MM.1S (cell line): Measurements from ENCODE around the gene TSPAN11.

Experiments used
- DNase-seq: peaks from one replicate; pipeline ENCODE4 v3.0.0-alpha.2; 2015
- H2AFZ ChIP-seq: fragments of 300-600 bp; sonication (generic); 2 replicates; pipeline ENCODE4 v1.6.0; 2016; ENCODE audit warnings: antibody characterized with exemption, low read length
- H3F3A ChIP-seq: fragments of 300-600 bp; sonication (generic); 2 replicates; pipeline ENCODE4 v1.6.1; 2016; ENCODE audit warnings: mild to moderate bottlenecking, antibody characterized with exemption, low read length, moderate library complexity, mixed read lengths; ENCODE audit not compliant: insufficient read depth
- H3K27ac ChIP-seq: fragments of 300-600 bp; sonication (generic); 2 replicates; pipeline ENCODE4 v1.5.1; 2016; ENCODE audit warnings: mild to moderate bottlenecking, low read length
- H3K27me3 ChIP-seq: fragments of 300-600 bp; sonication (generic); replicated peaks from 2 replicates; pipeline ENCODE4 v1.6.0; 2016; ENCODE audit warnings: low read length; ENCODE audit not compliant: insufficient read depth
- H3K36me3 ChIP-seq: fragments of 300-600 bp; sonication (generic); replicated peaks from 2 replicates; pipeline ENCODE4 v1.6.1; 2016; ENCODE audit warnings: mild to moderate bottlenecking, low read length, mixed read lengths; ENCODE audit not compliant: insufficient read depth
- H3K4me1 ChIP-seq: fragments of 300-600 bp; sonication (generic); 2 replicates; pipeline ENCODE4 v1.6.1; 2016; ENCODE audit warnings: low read length, mixed read lengths
- H3K4me2 ChIP-seq: fragments of 300-600 bp; sonication (generic); 2 replicates; pipeline ENCODE4 v1.6.0; 2016; ENCODE audit warnings: low read depth, low read length
- H3K4me3 ChIP-seq: fragments of 300-600 bp; sonication (generic); 2 replicates; pipeline ENCODE4 v1.5.1; 2016; ENCODE audit warnings: low read length, mixed read lengths
- H3K79me2 ChIP-seq: fragments of 300-600 bp; sonication (generic); 2 replicates; pipeline ENCODE4 v1.6.1; 2016; ENCODE audit warnings: mixed run types, low read length, mixed read lengths
- H3K9ac ChIP-seq: fragments of 300-600 bp; sonication (generic); 2 replicates; pipeline ENCODE4 v1.6.1; 2016; ENCODE audit warnings: low read length, mixed read lengths
- H3K9me2 ChIP-seq: fragments of 300-600 bp; sonication (generic); replicated peaks from 2 replicates; pipeline ENCODE4 v1.6.1; 2016; ENCODE audit warnings: mild to moderate bottlenecking, low read length, mixed read lengths; ENCODE audit not compliant: insufficient read depth
- H3K9me3 ChIP-seq: fragments of 300-600 bp; sonication (generic); replicated peaks from 2 replicates; pipeline ENCODE4 v1.6.1; 2016; ENCODE audit warnings: mild to moderate bottlenecking, low read length, mixed read lengths; ENCODE audit not compliant: insufficient read depth
- H4K20me1 ChIP-seq: fragments of 300-600 bp; sonication (generic); 2 replicates; pipeline ENCODE4 v1.6.1; 2016; ENCODE audit warnings: mild to moderate bottlenecking, low read length, moderate library complexity, mixed read lengths; ENCODE audit not compliant: insufficient read depth
- EZH2 ChIP-seq: fragments of 300-600 bp; sonication (generic); optimal IDR thresholded peaks from 2 replicates; pipeline ENCODE3; 2017; ENCODE audit warnings: low read depth, mild to moderate bottlenecking, antibody characterized with exemption, low read length, mixed read lengths
- EZH2phosphoT487 ChIP-seq: fragments of 300-600 bp; sonication (generic); IDR thresholded peaks from 2 replicates; pipeline ENCODE4 v1.6.1; 2018; ENCODE audit warnings: antibody characterized with exemption, low read length
- TF ChIP-seq, protein P1 (sequence below): fragments of 300-600 bp; sonication (generic); IDR thresholded peaks from 2 replicates; pipeline ENCODE4 v1.5.1; 2016; ENCODE audit warnings: antibody characterized with exemption, low read length, mixed read lengths

TSPAN11 gene

GRCh38 chr12:31019976-31020375, 93.4 kb downstream of the TSPAN11 start:
- TF ChIP-seq EZH2phosphoT487: no peak
- TF ChIP-seq, protein P1, sequence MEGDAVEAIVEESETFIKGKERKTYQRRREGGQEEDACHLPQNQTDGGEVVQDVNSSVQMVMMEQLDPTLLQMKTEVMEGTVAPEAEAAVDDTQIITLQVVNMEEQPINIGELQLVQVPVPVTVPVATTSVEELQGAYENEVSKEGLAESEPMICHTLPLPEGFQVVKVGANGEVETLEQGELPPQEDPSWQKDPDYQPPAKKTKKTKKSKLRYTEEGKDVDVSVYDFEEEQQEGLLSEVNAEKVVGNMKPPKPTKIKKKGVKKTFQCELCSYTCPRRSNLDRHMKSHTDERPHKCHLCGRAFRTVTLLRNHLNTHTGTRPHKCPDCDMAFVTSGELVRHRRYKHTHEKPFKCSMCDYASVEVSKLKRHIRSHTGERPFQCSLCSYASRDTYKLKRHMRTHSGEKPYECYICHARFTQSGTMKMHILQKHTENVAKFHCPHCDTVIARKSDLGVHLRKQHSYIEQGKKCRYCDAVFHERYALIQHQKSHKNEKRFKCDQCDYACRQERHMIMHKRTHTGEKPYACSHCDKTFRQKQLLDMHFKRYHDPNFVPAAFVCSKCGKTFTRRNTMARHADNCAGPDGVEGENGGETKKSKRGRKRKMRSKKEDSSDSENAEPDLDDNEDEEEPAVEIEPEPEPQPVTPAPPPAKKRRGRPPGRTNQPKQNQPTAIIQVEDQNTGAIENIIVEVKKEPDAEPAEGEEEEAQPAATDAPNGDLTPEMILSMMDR: no peak
- no peak for TF ChIP-seq EZH2
- Histone ChIP-seq H3F3A (no peaks in the 10 kb centered on the region), H3K9me3 (no peaks in the 10 kb centered on the region), H3K4me1 (no peaks in the 10 kb centered on the region), H3K9ac (no peak overlapping the region), H2AFZ (no peak overlapping the region), H3K9me2 (no peaks in the 10 kb centered on the region), H3K4me2 (no peak overlapping the region), H3K36me3 (no peaks in the 10 kb centered on the region), H4K20me1 (no peaks in the 10 kb centered on the region), H3K4me3 (no peak overlapping the region), H3K27ac (no peak overlapping the region), H3K79me2 (no peaks in the 10 kb centered on the region), H3K27me3 (no peaks in the 10 kb centered on the region)
- DNase-seq: no peak

DNA sequence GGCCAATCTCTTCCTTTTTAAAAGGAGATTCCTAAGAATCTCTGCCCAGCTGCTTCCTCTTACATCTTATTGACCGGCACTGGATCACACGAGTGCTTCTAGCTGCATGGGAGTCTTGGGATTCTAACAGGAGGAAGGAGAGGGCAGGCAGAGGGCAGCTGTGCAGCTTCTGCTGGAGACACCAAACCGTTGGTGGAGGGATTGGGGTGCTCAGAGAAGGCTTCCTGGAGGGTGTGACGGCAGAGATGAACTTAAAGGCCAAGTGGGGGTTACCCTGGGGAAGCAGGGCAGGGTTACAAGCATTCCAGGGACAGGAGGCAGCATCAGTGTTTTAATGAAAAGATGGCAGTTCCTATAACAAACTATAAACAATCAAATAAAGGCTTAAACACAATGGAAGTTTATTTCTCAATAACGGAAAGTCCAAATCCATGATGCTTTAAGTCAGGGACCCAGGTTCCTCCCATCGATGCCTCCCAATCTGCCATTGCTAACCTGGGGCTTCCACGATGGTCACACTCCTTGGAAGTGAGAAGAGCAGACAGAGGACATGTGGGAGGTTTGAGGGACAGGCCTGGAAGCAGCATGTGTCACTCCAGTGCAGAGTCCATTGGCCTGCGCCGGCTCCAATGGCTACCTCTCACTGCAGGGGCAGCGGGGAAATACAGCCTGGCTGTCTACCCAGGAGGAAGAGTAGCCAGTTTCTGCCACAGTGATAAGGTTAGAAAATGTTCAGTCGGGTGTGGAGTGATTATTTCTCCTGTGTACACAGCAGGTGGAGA, 94.0 kb downstream of the TSPAN11 start:
- Histone ChIP-seq H3K9ac (no peak overlapping the region), H3K4me1 (no peaks in the 10 kb centered on the region), H3K79me2 (no peaks in the 10 kb centered on the region), H3K9me2 (no peaks in the 10 kb centered on the region), H3F3A (no peaks in the 10 kb centered on the region), H3K36me3 (no peaks in the 10 kb centered on the region), H4K20me1 (no peaks in the 10 kb centered on the region), H3K27ac (no peak overlapping the region), H3K27me3 (no peaks in the 10 kb centered on the region), H2AFZ (no peak overlapping the region), H3K9me3 (no peaks in the 10 kb centered on the region), H3K4me2 (no peak overlapping the region), H3K4me3 (no peak overlapping the region)
- TF ChIP-seq EZH2 (no peak), EZH2phosphoT487 (no peak)
- TF ChIP-seq, protein P1: no peak
- DNase-seq: no peak

DNA sequence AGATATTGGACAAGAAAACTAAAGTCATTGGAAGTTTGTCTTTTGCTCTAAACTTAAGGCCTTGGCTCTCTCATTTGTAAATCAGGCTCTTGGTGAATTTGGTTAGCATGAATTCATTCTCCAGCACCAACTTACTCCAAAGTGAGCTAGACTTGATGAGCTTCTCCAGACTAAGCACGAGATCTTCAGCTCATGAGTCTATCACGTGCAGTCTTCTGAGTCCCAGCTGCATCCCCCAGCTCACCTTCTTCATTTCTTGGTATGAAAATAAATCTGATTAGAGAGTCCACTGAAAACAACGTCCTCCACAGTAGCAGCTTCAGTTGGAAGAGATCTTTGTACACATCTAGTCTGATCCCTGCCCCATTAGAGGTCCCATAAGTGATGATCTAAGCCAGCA, 94.6 kb downstream of the TSPAN11 start:
- H4K20me1 ChIP-seq: no peaks in the 10 kb centered on the region

More for the DNA sequence above, 94.6 kb downstream of the TSPAN11 start:
- DNase-seq: no peak
- no peak overlapping the region for H3K4me3 ChIP-seq
- no peaks in the 10 kb centered on the region for H3K79me2 ChIP-seq
- H3K27me3 ChIP-seq: no peaks in the 10 kb centered on the region
- no peaks in the 10 kb centered on the region for H3K4me1 ChIP-seq
- H2AFZ ChIP-seq: no peak overlapping the region
- H3K27ac ChIP-seq: no peak overlapping the region
- TF ChIP-seq EZH2phosphoT487: no peak
- TF ChIP-seq EZH2: no peak
- TF ChIP-seq, protein P1: no peak
- H3K9me2 ChIP-seq: no peaks in the 10 kb centered on the region
- H3K9me3 ChIP-seq: no peaks in the 10 kb centered on the region
- no peaks in the 10 kb centered on the region for H3K36me3 ChIP-seq
- no peaks in the 10 kb centered on the region for H3F3A ChIP-seq
- H3K9ac ChIP-seq: no peak overlapping the region
- H3K4me2 ChIP-seq: no peak overlapping the region
